ENCODE data around the gene CHD5. TPM values are rescaled to one million over a fixed set of nuclear protein-coding genes. Genes with fewer than 3 reads are reported as not detected.

CHD5 gene
- total RNA-seq, 1 donor = under 0.01 TPM

- Histone ChIP-seq H3K4me2 (ENCODE audit: insufficient read depth, low read length) (no peak overlapping the region), H3K27me3 (ENCODE audit: insufficient read depth, low read length) (no peaks in the 10 kb centered on the region), H4K20me1 (ENCODE audit: insufficient read depth, low read length) (no peaks in the 10 kb centered on the region), H3K4me1 (ENCODE audit: insufficient read depth, low read length) (no peaks in the 10 kb centered on the region), H3K9me3 (ENCODE audit: low read depth, low read length) (no peaks in the 10 kb centered on the region), H3K27ac (ENCODE audit: low read depth, low read length) (no peak overlapping the region), H3K79me2 (ENCODE audit: insufficient read depth, low read length) (no peaks in the 10 kb centered on the region), H3K36me3 (ENCODE audit: insufficient read depth, low read length) (no peaks in the 10 kb centered on the region), H2AFZ (ENCODE audit: low read length) (no peak overlapping the region), H3K4me3 (ENCODE audit: insufficient read depth, low read length) (no peak overlapping the region)
- no peak for DNase-seq (ENCODE audit: insufficient read length, low spot score, missing footprints)
- TF ChIP-seq CTCF (IDR thresholded peaks at IDR 0.05; ENCODE audit: extremely low read depth, low read depth, low read length) = no peak
Observed at GRCh38 chr1:6106977-6107376, 73.1 kb downstream of the CHD5 start.

- no peak overlapping the region for H3K27ac ChIP-seq (ENCODE audit: low read depth, low read length)
- no peaks in the 10 kb centered on the region for H3K36me3 ChIP-seq (ENCODE audit: insufficient read depth, low read length)
- no peak overlapping the region for H2AFZ ChIP-seq (ENCODE audit: low read length)
- H3K9me3 ChIP-seq (ENCODE audit: low read depth, low read length) = no peaks in the 10 kb centered on the region
- H3K79me2 ChIP-seq (ENCODE audit: insufficient read depth, low read length) = no peaks in the 10 kb centered on the region
- H3K27me3 ChIP-seq (ENCODE audit: insufficient read depth, low read length) = no peaks in the 10 kb centered on the region
- H4K20me1 ChIP-seq (ENCODE audit: insufficient read depth, low read length) = no peaks in the 10 kb centered on the region
- no peaks in the 10 kb centered on the region for H3K4me1 ChIP-seq (ENCODE audit: insufficient read depth, low read length)
- no peak for DNase-seq (ENCODE audit: insufficient read length, low spot score, missing footprints)
- no peak for TF ChIP-seq CTCF (IDR thresholded peaks at IDR 0.05; ENCODE audit: extremely low read depth, low read depth, low read length)
- no peak overlapping the region for H3K4me3 ChIP-seq (ENCODE audit: insufficient read depth, low read length)
- no peak overlapping the region for H3K4me2 ChIP-seq (ENCODE audit: insufficient read depth, low read length)
Observed at GRCh38 chr1:6106321-6106731, 73.8 kb downstream of the CHD5 start.

- Histone ChIP-seq H3K4me3 (ENCODE audit: insufficient read depth, low read length) (no peak overlapping the region), H3K79me2 (ENCODE audit: insufficient read depth, low read length) (no peaks in the 10 kb centered on the region), H3K27me3 (ENCODE audit: insufficient read depth, low read length) (no peaks in the 10 kb centered on the region), H4K20me1 (ENCODE audit: insufficient read depth, low read length) (no peaks in the 10 kb centered on the region), H3K4me1 (ENCODE audit: insufficient read depth, low read length) (no peaks in the 10 kb centered on the region), H3K9me3 (ENCODE audit: low read depth, low read length) (no peaks in the 10 kb centered on the region), H2AFZ (ENCODE audit: low read length) (no peak overlapping the region), H3K4me2 (ENCODE audit: insufficient read depth, low read length) (no peak overlapping the region), H3K36me3 (ENCODE audit: insufficient read depth, low read length) (no peaks in the 10 kb centered on the region), H3K27ac (ENCODE audit: low read depth, low read length) (no peak overlapping the region)
- no peak for DNase-seq (ENCODE audit: insufficient read length, low spot score, missing footprints)
- no peak for TF ChIP-seq CTCF (IDR thresholded peaks at IDR 0.05; ENCODE audit: extremely low read depth, low read depth, low read length)
Observed at GRCh38 chr1:6105763-6106162, 74.4 kb downstream of the CHD5 start.

GRCh38 chr1:6105218-6105679 is 74.9 kb downstream of the CHD5 start:
- Histone ChIP-seq H3K9me3 (ENCODE audit: low read depth, low read length) (no peaks in the 10 kb centered on the region), H3K79me2 (ENCODE audit: insufficient read depth, low read length) (no peaks in the 10 kb centered on the region), H3K27me3 (ENCODE audit: insufficient read depth, low read length) (no peaks in the 10 kb centered on the region), H3K4me1 (ENCODE audit: insufficient read depth, low read length) (no peaks in the 10 kb centered on the region), H3K27ac (ENCODE audit: low read depth, low read length) (no peak overlapping the region), H3K4me2 (ENCODE audit: insufficient read depth, low read length) (no peak overlapping the region), H4K20me1 (ENCODE audit: insufficient read depth, low read length) (no peaks in the 10 kb centered on the region), H2AFZ (ENCODE audit: low read length) (no peak overlapping the region), H3K4me3 (ENCODE audit: insufficient read depth, low read length) (no peak overlapping the region), H3K36me3 (ENCODE audit: insufficient read depth, low read length) (no peaks in the 10 kb centered on the region)
- no peak for TF ChIP-seq CTCF (IDR thresholded peaks at IDR 0.05; ENCODE audit: extremely low read depth, low read depth, low read length)
- DNase-seq (ENCODE audit: insufficient read length, low spot score, missing footprints) = no peak

All from osteoblast (primary cell).